ENCODE data around the gene COL6A3. TPM values are rescaled to one million over a fixed set of nuclear protein-coding genes. Genes with fewer than 3 reads are reported as not detected.

COL6A3 gene
- total RNA-seq, 4 donors from 2014 or later: 432 to 983 (median 750) TPM

GRCh38 chr2:237425320-237425719, 11.4 kb upstream of the COL6A3 start:
- no peak for TF ChIP-seq CTCF (IDR thresholded peaks at IDR 0.05; ENCODE audit: low read depth)

GRCh38 chr2:237424544-237424943, 10.6 kb upstream of the COL6A3 start:
- TF ChIP-seq CTCF (IDR thresholded peaks at IDR 0.05; ENCODE audit: low read depth): no peak

- TF ChIP-seq CTCF (IDR thresholded peaks at IDR 0.05; ENCODE audit: low read depth): no peak
Measured at GRCh38 chr2:237423891-237424290, 9.9 kb upstream of the COL6A3 start.

GRCh38 chr2:237422309-237422708, 8.3 kb upstream of the COL6A3 start:
- no peak for TF ChIP-seq CTCF (IDR thresholded peaks at IDR 0.05; ENCODE audit: low read depth)

GRCh38 chr2:237421542-237422116, 7.7 kb upstream of the COL6A3 start:
- TF ChIP-seq CTCF (IDR thresholded peaks at IDR 0.05; ENCODE audit: low read depth): no peak

- TF ChIP-seq CTCF (IDR thresholded peaks at IDR 0.05; ENCODE audit: low read depth): no peak
Measured at GRCh38 chr2:237418300-237418699, 4.3 kb upstream of the COL6A3 start.

GRCh38 chr2:237412988-237413776, 782 bp downstream of the COL6A3 start:
- no peak for TF ChIP-seq CTCF (IDR thresholded peaks at IDR 0.05; ENCODE audit: low read depth)

All from subcutaneous adipose tissue (tissue), 4 donors.